Adrenal gland (tissue), 12 donors: Measurements from ENCODE around the gene FAM50A. TPM values are rescaled to one million over a fixed set of nuclear protein-coding genes. Genes with fewer than 3 reads are reported as not detected.

ENCODE experiments used
- DNase-seq, 7 donors: peaks; one replicate each; pipeline ENCODE4 v3.0.0-alpha.2; 2019 to 2020
- H3K27ac ChIP-seq, 5 donors: fragments of 200-600 bp; sonication (generic) in 4 of 5; 1 replicate in 3 of 5; 2 replicates in 2 of 5; pipeline versions ENCODE4 v1.5.1 to v1.8.0; 2016 to 2020; ENCODE audit warnings: mild to moderate bottlenecking in 1 of 5
- H3K27me3 ChIP-seq: fragments of 200-600 bp; 2 replicates; pipeline ENCODE4 v1.8.0; 2021
- H3K36me3 ChIP-seq, 2 donors: fragments of 200-600 bp; replicated peaks in 1 of 2; 1 replicate in 1 of 2; 2 replicates in 1 of 2; pipeline versions ENCODE4 v1.5.1 to v1.8.0; 2018 to 2022
- H3K4me1 ChIP-seq, 2 donors: fragments of 200-600 bp; replicated peaks in 1 of 2; 1 replicate in 1 of 2; 2 replicates in 1 of 2; pipeline versions ENCODE4 v1.5.1 to v1.8.0; 2018 to 2021
- H3K4me3 ChIP-seq, 4 donors: fragments of 200-600 bp; sonication (generic) in 3 of 4; one replicate each; pipeline ENCODE4 v1.5.1; 2016 to 2018
- H3K9me3 ChIP-seq, 3 donors: fragments of 200-600 bp; sonication (generic) in 1 of 3; replicated peaks in 1 of 3; 1 replicate in 2 of 3; 2 replicates in 1 of 3; pipeline versions ENCODE4 v1.5.1 to v1.8.0; 2016 to 2021
- POLR2A ChIP-seq, 2 donors: fragments of 450-650 bp; IDR thresholded peaks; one replicate each; pipeline ENCODE4 v1.6.1; 2017; ENCODE audit warnings: antibody characterized with exemption in 2 of 2, mild to moderate bottlenecking in 2 of 2, moderate library complexity in 1 of 2
- WGBS, 4 donors: extraction: QIAGEN DNeasy Blood & Tissue Kit in 2 of 4; methylation state at CpG; one replicate each; pipeline versions ENCODE4 v1.1.5 to v1.1.7; 2013 to 2017; 5-methylcytosine and 5-hydroxymethylcytosine counted together
- intact Hi-C, 2 donors: fragments of 100-400 bp; cut with DNase I; formaldehyde crosslinking; loops; one replicate each; pipeline versions ENCODE4 v1.14.1 to v1.15.0; 2022 to 2023
- polyA plus RNA-seq, 3 donors: library from polyadenylated mRNA; stranded (reverse); fragments of 200-250 nt in 2 of 3; fragments of 350-450 nt in 1 of 3; fragmentation: Illumina TruSeq in 1 of 3; extraction: RNeasy Lipid Tissue Mini Kit (QIAGEN cat#74804) in 1 of 3; gene quantifications; one replicate each; pipeline ENCODE4 v1.2.3, GENCODE V29; 2013 to 2014
- total RNA-seq, 9 donors: library from RNA; depleted of rRNA in 4 of 9; stranded (reverse); fragments of >200 nt in 4 of 9; fragments of 120-200 nt in 1 of 9; fragmentation: NEBNext Ultra II Directional in 1 of 9; extraction: Animal tissue kit (Norgen Biotek cat#: 25700) in 1 of 9; gene quantifications; one replicate each; pipeline versions ENCODE4 v1.1.0 to v1.2.4, GENCODE V29; 2013 to 2023
- TF ChIP-seq, protein P1 (sequence below), 6 experiments: fragments of 450-650 bp in 4 of 6; fragments of 200-600 bp in 2 of 6; sonication (generic) in 1 of 6; IDR thresholded peaks; 1 replicate in 5 of 6; 2 replicates in 1 of 6; pipeline versions ENCODE4 v1.5.1 to v1.8.0; 2016 to 2021; ENCODE audit warnings: antibody characterized with exemption in 6 of 6, mild to moderate bottlenecking in 2 of 6, moderate library complexity in 1 of 6
- donor health status: healthy with polysubstance abuse.
- donor health status: Bipolar disorder and iron deficiency.
- donor health status: DM: yes; HTN: yes; CAD: no.
- donor health status: DM: no; HTN: no; CAD: no.
- donor health status: DM: no; HTN: no; CAD: no.
- donor health status: DM: yes; HTN: yes; CAD: no.

The FAM50A gene
- total and polyA plus RNA-seq, 12 donors: 25.1 to 451 (median 59.4) TPM

DNA sequence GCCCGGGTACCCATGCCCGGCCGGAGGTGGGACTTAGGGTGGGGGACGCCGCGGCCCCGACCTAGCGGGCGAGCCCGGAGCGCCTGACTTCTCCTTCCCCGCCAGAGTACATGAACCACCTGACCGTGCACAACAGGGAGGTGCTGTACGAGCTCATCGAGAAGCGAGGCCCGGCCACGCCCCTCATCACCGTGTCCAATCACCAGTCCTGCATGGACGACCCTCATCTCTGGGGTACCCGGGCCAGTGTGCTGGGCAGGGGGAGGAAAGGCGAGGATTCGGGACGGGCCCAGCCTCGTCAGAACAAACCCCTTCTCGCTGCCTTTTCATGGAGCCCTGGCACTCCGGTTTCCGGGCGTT lies 32.0 kb upstream of the FAM50A start:
- DNase-seq: peak; percentile 61 to 83 (median 70)
- intact Hi-C loops: no loop called here
- Histone ChIP-seq H3K36me3 (no peaks in the 10 kb centered on the region), H3K4me3 (peak overlapping the region in 3 of 4 donors; percentile 25 to 70 (median 57)), H3K9me3 (no peaks in the 10 kb centered on the region), H3K27ac (peak overlapping the region; percentile 64 to 95 (median 84)), H3K4me1 (peaks cover 0 to 4% of the 10 kb centered on the region in 2 donors), H3K27me3 (peaks cover 4% of the 10 kb centered on the region)
- TF ChIP-seq, protein P1, sequence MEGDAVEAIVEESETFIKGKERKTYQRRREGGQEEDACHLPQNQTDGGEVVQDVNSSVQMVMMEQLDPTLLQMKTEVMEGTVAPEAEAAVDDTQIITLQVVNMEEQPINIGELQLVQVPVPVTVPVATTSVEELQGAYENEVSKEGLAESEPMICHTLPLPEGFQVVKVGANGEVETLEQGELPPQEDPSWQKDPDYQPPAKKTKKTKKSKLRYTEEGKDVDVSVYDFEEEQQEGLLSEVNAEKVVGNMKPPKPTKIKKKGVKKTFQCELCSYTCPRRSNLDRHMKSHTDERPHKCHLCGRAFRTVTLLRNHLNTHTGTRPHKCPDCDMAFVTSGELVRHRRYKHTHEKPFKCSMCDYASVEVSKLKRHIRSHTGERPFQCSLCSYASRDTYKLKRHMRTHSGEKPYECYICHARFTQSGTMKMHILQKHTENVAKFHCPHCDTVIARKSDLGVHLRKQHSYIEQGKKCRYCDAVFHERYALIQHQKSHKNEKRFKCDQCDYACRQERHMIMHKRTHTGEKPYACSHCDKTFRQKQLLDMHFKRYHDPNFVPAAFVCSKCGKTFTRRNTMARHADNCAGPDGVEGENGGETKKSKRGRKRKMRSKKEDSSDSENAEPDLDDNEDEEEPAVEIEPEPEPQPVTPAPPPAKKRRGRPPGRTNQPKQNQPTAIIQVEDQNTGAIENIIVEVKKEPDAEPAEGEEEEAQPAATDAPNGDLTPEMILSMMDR (IDR thresholded peaks at IDR 0.05): no peak
- peak in 1 of 2 donors; percentile 47 for TF ChIP-seq POLR2A (IDR thresholded peaks at IDR 0.05)
- 1 to 35% (median 33%) methylated on average over 13 to 29 of the region's 29 CpGs; no CpG with 5 or more reads in 1 of the 4 donors for WGBS, 4 donors

DNA sequence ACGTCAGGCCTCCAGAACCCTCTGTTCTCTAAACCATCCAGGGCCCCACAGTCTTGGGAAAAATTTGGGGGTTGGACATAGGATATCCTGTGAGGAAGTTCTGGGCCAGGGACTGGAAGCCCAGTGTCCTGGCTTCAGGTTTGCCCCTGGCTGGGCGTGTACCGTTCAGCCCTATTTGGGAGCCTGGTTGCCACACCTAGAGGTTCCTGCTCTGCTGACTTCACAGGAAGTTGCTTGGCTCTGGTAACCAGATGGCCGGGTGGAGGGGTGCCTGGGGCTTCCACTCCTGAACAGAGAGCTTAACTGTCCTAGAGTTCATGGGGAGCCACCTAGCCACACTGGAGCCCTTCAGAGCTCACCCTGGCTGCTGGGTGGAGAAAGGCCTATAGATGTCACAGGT lies 31.5 kb upstream of the FAM50A start:
- Histone ChIP-seq H3K27me3 (peaks cover 4% of the 10 kb centered on the region), H3K36me3 (no peaks in the 10 kb centered on the region), H3K4me1 (peaks cover 0 to 4% of the 10 kb centered on the region in 2 donors), H3K4me3 (peak overlapping the region in 1 of 4 donors; percentile 70), H3K27ac (peak overlapping the region in 4 of 5 donors; percentile 83 to 95 (median 88)), H3K9me3 (no peaks in the 10 kb centered on the region)
- no peak for DNase-seq
- intact Hi-C loops: no loop called here
- TF ChIP-seq POLR2A (IDR thresholded peaks at IDR 0.05): no peak
- TF ChIP-seq, protein P1 (IDR thresholded peaks at IDR 0.05): no peak
- 30 to 51% (median 47%) methylated on average over 3 to 4 of the region's 4 CpGs; no CpG with 5 or more reads in 1 of the 4 donors for WGBS, 4 donors

DNA sequence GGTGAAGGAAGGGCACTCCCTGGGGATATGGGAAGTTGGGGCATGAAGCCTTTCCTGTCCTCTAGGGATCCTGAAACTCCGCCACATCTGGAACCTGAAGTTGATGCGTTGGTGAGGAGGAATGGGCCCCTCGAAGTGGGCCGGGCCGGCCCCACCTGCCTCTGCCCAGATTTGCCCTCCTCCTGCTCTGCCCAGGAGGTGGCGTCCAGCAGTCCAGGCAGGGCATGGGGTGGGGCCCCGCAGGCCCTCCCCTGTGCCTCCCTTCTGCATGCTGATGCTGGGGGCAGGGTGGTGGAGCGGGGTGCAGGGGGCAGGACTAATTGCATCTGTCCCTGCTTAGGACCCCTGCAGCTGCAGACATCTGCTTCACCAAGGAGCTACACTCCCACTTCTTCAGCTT lies 30.8 kb upstream of the FAM50A start:
- DNase-seq: no peak
- TF ChIP-seq, protein P1 (IDR thresholded peaks at IDR 0.05): no peak
- WGBS, 4 donors: 74 to 81% (median 79%) methylated on average over 4 to 8 of the region's 8 CpGs
- H3K27ac ChIP-seq: peak overlapping the region in 1 of 5 donors; percentile 93
- no peaks in the 10 kb centered on the region for H3K36me3 ChIP-seq
- no peak overlapping the region for H3K4me3 ChIP-seq
- peaks cover 0 to 4% of the 10 kb centered on the region in 2 donors for H3K4me1 ChIP-seq
- no peaks in the 10 kb centered on the region for H3K9me3 ChIP-seq
- peaks cover 4% of the 10 kb centered on the region for H3K27me3 ChIP-seq
- intact Hi-C loops: no loop called here

DNA sequence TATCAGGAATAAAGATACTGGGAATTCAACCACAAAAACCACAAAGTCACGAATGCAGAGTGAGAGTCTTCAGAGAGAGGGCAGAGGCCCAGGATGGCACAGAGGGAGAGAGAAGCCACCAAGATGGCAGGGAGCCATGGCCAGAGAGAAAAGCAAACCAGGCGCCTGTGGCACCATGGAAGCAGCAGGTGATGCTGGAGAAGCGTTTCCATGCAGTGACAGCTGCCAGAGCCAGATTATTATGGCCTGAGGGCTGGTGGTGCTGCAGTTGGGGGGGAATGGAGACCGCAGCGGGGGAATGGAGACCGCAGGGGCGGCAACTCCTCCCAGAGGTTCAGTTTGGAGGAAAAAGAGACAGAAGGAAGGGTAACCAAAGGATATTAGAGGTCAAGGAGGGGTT lies 26.8 kb upstream of the FAM50A start:
- no peaks in the 10 kb centered on the region for H3K9me3 ChIP-seq
- no peak for DNase-seq
- H3K4me3 ChIP-seq: no peak overlapping the region
- intact Hi-C loops: no loop called here
- H3K27me3 ChIP-seq: no peaks in the 10 kb centered on the region
- 69 to 81% (median 74%) methylated on average over 7 of the region's 7 CpGs for WGBS, 4 donors
- no peak overlapping the region for H3K27ac ChIP-seq
- no peak for TF ChIP-seq POLR2A (IDR thresholded peaks at IDR 0.05)
- TF ChIP-seq, protein P1 (IDR thresholded peaks at IDR 0.05): no peak
- H3K4me1 ChIP-seq: no peaks in the 10 kb centered on the region
- no peaks in the 10 kb centered on the region for H3K36me3 ChIP-seq
